LoVo (cell line): ENCODE measurements around the gene GRB10.

Source experiments
- DNase-seq: peaks from one replicate; pipeline ENCODE4 v3.0.0-alpha.2; 2016; ENCODE audit warnings: low spot score

Gene GRB10

DNA sequence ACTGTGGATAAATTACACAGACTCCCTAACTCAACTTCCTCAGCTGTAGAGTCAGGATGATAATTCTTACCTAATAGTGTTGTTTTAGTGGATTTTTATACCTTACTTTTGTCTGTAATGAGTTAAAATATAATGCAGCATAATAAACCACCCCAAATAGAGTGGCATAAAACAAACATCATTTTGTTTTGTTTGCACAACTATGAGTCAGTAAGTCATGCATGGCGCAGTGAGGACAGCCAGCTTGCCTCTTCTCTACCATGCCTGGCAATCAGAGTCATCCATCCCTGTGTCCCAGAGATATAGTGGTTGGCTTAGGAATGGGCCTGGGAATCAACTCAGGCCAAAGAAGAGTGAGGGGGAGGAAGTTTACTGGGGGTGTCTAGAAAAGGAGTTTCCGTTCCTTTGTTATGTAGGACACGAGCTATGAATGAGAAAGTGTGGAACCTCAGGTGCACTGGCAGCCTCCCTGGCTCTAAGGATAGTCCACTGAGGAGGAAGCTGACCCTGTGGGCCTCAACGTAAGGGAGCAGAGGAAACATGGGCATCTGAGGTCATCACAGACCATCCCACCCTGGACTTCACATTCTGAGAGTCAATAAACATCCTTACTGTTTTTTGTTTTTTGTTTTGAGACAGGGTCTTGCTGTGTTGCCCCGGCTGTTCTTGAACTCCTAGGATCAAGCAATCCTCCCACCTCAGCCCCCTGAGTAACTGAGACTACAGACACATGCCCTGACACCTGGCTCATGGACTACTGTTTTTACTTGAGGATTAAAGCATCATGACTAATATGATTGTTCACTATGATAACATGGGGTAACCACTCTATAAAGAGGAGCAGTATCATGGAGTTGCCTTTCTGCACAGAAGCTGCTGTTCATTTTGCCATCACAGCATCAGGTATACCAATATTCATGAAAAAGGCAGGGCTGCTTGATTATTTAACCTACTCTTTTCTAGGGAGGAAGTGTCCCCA is 21.0 kb upstream of the GRB10 start:
- DNase-seq: peak; percentile 50

DNA sequence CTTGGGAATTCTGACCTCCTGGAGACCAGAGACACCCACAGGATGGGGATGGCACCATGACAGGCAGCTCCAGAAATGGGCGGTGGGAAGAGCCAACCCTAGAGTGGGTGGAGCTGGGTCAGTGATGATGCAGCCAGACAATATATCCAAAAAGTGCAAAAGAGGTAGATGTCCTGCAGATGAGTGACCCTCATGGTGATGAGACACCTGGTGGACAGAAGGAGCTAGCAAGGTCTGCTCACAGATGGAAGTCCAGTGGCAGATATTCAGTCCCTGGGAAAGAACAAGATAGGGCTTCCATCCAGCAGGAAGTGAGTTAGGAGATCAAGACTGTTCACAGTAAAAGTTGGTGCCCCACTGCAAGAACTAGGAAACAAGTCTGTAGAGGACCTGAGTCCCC is 19.2 kb upstream of the GRB10 start:
- no peak for DNase-seq

DNA sequence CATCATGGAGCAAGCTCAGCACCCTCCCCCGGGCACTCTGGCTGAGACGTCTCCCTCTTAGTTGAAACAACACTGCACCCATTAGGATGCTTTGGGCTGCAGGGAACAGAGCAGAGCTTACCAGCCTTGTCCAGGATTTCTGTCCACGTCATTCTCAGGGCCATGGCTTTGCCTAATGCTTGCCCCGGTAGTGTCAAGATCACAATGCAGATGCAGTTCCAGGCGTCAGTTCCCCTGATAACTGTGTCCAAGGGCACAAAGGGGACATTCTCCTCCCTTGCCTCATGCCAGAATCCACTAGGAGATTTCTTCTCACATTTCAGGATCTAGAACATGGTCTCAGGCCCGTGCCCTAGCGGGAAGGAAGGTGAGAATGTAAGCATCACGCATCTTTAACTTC is 17.2 kb upstream of the GRB10 start:
- no peak for DNase-seq

DNA sequence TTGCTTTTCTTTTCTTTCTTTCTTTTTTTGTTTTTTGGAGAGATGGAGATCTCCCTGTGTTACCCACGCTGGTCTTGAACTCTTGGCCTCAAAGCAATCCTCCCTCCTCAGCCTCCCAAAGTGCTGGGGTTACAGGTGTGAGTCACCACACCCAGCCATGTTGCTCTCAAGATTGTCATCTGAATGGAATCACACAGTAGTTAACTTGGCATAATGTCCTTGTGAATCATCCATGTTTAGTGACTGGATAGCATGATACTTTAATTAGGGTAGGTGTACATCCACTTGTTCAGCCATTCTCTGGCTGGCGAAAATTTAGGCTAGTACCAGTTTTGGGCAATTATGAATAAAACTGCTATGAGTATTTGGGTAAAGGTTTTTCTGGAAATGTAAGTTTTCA is 15.4 kb upstream of the GRB10 start:
- DNase-seq: no peak

DNA sequence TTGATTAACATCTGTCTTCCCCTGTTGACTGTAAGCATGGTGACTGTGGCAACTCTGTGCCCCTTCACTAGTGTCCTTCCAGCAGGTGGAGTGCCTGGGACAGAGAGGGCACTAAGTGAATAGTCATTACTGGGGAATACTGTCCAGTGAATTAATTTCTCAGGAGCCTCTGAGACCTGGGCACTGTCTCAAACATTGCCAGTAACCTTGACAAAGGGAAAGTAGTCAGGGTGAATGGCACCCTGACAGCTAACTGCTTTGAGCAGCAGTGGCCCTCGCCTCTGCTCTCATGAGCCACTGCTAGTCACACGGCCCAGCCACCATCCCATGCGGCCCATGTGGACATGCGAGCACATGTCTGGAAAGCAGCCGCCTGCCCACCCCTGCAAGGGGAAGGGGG is 13.1 kb upstream of the GRB10 start:
- no peak for DNase-seq

DNA sequence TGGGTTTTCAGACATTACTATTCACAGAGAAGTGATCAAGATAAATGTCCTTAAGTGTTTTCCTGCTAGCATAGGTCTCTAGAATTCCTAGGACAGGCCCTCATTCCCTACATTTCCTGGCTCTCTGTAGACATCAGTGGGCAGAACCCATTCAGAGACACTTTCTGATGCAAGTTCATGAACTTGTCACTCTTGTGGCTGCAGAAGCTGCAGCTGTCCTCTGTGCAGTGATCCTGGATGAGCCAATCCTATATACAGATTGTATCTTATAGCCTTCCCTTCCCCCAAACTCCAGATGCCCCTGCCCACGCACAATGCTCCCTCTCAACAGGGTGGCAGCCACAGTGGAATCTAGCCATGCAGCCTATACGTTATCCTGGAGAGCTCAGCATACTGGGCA is 12.6 kb upstream of the GRB10 start:
- DNase-seq: no peak

DNA sequence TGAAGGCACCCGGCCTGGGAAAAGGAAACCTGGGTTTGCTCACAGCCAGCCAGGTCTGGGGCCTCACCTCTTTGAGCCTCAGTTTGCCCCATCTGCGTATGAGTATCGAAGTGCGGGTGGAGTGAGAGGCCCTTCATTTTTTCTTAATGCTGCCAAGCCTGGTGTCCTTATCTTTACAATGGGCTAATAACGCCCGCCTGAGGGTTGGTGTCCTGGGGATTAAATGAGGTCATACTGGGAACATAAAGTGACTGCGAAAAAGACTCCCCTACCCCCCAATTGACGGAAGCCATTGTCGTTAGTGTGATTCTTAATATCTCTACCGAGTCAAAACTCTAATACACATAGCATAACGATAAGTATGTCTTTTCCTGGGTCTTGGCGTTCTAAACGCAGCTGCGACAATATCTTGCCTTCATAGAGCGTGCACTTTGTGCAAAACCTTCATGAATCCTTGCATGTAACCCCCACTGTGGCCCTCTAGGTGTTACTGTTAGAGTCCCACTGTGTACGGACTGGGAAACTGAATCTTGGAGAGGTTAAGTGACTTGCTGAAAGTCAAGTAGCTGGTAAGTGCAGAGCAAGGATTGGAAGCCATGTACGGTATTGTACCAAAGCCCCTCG is 11.4 kb upstream of the GRB10 start:
- no peak for DNase-seq

DNA sequence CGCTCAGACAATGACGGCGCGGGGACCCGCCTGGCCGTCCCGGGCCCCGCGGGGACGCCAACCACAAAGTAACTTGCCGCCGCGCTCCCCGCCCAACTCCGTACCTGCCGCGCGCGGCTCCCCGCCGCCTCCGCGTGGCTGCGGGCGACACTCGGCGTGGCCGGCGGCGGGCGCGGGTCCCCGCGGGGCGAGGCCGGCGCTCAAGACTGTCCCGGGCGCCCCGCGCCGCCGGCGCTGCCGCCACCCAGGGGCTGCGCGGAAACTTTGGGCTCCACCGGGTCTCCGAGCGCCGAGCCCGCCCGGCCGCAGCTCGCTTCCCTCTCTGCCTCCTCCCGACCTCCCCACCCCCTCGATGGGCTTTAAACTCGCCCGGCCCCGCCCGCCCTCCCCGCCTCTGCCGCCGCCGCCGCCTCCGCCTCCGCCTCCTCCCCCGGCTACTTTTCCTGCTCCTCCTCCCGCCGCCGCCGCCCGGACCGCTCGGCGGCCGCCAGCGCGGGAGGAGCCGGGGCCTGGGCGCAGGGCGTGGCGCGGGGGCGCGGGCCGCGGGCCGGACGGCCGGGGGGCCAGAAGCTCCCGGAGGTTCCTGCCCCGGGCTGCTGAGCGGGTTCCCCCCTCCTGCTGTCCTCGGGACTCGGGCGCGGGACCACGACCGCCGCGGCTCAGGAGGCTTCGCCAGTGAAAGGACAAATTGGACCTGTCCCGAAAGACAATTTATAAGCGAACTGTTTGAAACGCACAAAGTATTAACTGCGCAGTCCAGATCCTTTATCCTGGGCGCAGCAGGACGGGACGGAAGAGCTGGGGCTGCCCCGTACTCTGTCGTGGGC is 10.6 kb upstream of the GRB10 start:
- peak; percentile 79 for DNase-seq

DNA sequence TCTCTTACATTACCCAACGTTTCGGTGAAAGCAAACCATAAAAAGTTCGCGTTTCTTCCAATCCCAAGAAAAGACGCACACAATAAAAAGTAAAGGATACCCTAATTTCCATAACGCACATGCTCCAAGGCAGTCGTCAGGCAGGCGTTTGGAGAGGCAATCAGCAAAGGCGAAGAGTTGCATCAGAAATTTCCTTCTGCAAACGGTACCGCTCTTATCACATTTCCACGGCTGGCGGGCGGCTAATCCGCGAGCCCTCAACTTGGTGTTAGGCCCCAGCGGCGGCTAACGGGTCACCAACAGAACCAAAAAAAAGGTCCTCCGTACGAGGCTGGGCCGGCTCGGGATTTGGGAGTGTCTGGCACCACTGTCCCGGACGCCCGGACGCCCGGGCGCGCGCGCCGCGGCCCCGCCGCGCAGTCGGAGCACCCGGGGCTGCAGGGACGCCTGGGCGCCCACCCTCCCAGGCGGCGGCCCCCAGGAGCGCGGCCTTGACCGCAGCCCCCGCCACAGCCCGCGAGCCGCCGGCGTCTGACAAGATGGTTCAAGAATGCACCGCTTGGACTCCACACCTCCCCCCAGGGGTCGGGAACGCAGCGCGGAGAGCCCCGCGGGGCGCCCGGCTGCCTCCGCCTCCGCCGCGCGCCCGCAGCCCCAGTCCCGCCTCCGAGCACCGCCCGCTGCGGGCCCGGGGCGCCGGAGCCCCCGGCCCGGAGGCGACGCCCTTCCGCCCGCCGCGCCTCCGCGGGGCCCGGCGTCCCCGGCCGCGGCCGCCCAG is 9.8 kb upstream of the GRB10 start:
- DNase-seq: peak; percentile 53

DNA sequence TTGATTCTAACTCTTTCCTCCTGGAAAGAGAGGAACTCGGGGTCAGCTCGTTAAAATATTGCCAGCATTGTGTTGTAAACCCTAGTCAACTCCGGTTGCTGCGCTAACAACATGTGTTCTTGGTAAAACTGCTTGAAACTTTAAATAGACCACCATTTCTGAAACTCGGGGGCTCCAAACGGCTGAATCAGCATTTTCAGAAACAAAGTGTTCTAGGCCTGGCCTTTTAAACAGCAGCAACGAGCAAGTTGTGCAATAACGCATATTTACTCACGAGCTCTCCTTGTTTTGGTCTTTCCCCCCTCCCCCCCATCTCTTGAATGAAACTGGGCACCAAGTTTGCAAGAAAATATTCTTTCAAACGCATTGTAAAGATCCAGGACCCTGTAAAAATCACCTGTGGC is 9.2 kb upstream of the GRB10 start:
- peak; percentile 9 for DNase-seq

DNA sequence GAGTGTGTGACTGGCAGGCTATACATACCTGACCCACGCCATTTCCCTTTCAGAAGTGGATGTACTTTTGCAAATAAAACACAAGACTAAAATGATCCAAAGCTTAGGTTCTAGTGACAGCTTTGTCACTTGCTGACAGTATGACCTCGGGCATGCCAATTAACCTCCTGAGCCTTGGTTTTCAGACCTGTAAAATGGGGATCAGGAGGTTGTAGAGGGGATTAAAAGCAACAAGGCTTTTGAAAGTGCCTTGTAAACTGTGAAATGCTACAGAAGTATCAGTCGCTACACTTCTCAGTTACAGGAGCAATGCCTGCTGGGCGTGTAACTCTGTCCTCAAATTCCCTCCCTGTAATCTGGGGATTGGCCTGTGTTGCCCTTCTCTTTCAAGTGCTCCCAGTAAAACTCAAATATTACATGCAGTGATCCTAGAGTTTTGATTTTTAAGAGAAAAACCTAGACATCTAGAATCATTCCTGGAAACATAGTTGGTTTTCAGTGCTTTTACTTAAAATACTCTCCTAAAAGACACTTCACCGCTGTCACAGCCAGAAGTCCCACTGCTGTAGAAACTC is 8.8 kb upstream of the GRB10 start:
- DNase-seq: no peak

DNA sequence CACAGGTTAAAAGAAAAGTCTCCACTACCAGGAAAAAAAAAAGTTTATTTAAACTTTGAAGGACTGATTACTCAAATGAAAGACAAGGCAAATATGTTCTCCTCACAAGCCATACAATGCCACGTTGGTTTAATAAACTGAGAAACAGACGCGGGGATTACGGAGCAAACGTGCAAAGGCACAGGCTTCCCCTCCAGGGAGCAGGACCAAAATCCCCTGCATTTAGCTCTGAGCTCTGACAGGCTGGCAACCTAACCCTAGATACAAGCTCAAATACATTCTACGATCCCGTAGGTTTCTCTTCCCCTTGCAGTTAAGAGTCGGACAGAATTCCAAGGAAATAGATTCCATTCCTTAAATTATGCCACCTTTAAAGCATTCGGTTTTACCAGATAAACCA is 7.7 kb upstream of the GRB10 start:
- no peak for DNase-seq

DNA sequence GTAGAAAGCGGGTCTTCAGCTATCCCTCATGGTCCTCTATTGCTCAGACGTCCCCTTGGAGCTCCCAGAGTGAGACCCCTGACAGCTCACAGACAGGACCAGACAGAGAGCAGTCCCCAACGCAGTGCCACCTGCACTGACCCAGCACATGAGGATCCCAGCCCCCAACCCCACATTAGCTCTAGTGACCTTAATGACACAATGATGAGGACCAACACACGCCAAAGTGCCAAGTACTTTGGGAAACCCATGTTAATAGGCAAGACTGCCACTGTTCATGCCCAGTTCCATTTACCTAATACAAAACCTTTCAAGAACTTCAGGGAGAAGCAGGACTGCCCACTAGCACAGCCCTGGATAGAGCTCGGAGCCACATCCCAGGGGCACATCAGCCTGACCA is 5.7 kb upstream of the GRB10 start:
- no peak for DNase-seq

DNA sequence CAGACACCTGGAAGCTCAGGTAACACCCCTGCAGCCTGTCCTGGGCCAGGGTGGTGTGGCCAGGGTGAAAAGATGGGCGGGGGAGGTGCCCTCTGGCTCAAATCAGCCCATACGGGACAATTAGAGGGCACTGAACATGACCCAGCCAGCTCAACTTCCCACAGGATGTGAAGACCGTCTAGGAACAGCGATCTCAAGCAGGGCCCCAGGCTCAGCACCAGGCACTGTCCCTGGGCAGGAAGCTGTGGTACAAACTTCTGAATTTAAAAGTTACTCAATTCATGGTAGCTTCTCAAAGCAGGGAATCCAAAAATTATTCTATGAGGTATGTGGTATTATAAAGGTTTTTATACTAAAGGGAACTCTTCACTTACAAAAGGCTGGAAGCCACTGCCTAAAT is 5.1 kb upstream of the GRB10 start:
- DNase-seq: no peak

DNA sequence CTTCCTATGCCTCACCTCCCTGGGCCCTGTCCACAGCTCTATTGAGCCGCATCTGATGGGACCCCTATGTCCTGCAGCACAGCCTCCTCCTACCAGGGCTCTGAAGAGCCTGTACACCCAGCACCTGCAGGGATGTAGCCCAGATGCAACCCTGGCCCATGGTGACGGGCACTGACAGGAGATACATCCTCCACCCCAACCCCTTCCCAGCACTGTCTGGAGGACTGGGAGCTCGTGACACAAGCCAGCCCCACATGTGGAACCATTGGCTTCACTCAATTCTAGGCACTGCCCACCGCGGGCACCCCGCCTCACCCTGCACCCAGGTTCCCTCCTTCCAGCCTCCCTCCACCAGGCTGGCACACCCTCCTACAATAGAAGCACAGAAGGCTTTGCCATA is 2.6 kb upstream of the GRB10 start:
- no peak for DNase-seq

DNA sequence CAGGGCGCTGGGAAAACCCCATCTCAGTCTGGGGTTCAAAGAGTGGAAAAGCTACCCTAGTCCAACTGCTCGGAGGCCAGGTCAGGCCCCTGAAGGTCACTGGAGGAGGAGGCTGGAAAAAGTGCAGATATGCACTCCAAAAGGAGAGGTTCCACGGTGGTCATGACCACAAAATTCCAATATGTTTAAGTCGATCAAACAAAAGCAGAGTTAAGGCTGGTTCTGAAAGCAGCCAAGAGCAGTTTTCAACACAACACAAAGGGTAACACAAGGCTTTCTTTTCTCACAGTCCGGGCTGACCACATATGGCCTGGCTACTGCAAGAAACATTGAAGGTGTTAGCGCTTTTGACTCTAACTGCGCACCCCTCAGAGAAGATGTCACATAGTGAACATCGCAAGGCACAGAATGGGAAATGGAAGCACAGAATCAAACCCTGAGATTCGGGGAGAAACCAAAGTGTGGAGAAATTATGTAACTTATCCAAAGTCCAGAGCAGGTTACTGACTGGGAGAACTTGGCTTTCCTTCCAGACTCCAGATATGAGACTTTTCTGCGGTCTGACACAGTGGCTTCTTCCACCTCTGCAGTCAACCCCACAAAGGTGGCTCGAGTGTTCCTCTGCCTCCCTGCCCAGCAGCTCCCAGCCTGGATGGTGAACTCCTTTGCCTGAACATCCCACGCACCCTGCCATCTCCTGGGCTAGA is 1.3 kb upstream of the GRB10 start:
- DNase-seq: no peak

DNA sequence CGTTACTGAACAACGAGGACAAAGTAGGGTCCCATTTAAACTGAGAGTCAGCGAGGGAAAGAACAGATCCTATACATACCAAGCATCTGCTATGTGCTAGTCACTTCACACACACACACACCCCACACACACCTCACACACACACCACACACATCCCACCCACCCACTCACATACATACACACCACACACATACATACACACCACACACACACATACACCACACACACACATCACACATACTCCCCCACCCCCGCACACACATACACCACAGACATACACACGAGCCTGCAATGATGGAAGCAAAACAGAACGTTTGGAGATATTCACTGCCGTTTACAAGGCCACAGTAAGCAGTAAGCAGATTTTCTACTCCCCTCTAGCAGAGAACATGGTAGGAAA is 607 bp upstream of the GRB10 start:
- no peak for DNase-seq

DNA sequence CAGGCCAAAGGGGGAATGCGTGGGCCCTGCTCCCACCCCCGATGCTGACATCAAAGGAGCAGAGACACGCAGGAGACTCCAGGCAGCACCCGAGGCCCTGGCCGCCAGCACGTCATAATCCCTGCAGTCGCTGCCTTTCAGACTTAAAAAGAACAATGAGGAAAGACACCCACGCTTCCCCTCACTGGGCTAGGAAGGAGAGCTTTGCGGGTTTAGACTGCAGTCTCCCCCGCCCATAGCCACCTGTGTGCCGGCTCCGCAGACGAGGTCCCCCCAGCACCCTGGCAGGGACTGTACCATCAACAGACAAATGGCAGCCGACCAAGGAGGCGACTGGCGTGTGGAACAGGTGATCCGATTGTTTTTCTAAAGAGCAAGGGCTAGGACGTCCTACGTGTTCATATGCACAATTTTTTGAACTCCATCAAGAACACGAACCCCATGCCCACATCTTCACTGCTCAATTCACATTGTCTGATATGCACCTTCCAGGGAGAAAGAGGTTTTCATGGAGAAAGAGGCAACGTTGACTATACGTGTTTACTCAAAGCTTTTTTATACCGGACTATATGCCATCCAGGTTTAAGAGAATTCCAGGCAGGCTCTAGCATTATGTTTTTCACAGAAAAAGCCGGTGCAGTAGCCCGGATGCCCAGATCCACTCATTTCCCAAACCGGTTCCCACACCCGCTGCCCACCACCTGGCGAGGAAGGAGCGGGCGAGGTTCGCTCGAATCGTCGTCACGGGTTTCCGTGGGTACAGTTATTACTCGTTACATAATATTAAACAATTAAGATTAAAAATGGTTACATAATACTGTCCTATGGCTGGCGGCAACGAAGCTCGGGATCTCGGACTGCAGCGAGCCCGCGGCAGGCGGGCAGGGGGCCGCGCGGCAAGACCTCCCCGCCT is 1.1 kb downstream of the GRB10 start:
- no peak for DNase-seq

DNA sequence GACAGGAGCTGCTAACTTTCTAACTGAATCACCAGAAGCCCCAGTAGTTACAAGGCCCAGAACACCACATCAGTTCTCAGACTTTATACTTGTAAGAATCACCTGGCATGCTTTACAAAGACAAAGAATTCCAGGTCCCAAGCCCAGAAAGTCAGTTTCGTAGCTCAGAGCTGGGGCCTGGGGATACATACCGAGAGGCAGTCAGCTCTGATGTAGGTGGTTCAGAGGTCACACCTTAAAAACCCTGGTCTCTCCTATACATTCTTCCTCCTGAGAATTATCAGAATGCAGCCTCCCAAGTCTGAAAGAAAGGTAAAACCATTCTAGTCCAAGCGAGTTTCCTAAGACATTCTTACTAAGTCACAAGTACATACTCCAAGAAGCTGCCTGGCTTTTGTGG is 2.3 kb downstream of the GRB10 start:
- DNase-seq: no peak

DNA sequence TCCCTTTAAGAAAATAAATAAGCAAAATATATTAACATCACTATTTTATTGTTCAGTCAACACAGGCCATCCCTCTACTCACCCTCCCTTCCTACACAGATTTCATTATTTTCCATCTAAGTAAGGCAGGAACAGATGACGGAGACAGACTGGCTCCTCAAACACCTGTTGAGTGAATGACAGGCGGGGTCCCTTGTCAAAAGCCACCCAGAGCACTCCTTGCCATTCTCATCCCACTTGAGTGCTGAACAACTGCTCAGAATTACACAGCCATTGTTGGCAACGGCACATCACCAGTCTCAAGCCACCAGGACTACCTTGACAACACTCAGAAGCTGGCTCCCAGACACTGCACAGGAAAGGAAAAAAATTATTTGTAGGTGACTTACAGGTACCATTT is 3.3 kb downstream of the GRB10 start:
- DNase-seq: no peak
